HT1080 (cell line): ENCODE results near the gene MAN2C1. TPM values are rescaled to one million over a fixed set of nuclear protein-coding genes. Genes with fewer than 3 reads are reported as not detected.
A peak's percentile ranks its signal among the peaks of the same experiment; 100 is the strongest.
"Not testable (repeated sequence)": the region's sequence is repeated elsewhere in the genome, so short reads cannot be mapped to it uniquely, and the experiment has no call there.

Experiments
- DNase-seq: peaks from one replicate; pipeline ENCODE4 v3.0.0-alpha.2; 2015; ENCODE audit warnings: low read depth
- polyA plus RNA-seq, 2 experiments: library from polyadenylated mRNA; depleted of rRNA; stranded (reverse); fragments of >200 nt; gene quantifications; 2 replicates each; pipeline ENCODE4 v1.2.3, GENCODE V29; 2015
- total RNA-seq: library from RNA; depleted of rRNA; stranded (reverse); fragments of >200 nt; shearing (Covaris generic); gene quantifications from 2 replicates; pipeline ENCODE4 v1.2.3, GENCODE V29; 2014; rRNA removed

Gene MAN2C1
- total RNA-seq = 60.9 and 61.9 TPM in 2 replicates
- polyA plus RNA-seq (2015; cell fraction: cytosol; rRNA removed) = 29.8 and 32.2 TPM in 2 replicates
- polyA plus RNA-seq (2015; cell fraction: nucleus; rRNA removed) = 1,090 and 1,125 TPM in 2 replicates

DNA sequence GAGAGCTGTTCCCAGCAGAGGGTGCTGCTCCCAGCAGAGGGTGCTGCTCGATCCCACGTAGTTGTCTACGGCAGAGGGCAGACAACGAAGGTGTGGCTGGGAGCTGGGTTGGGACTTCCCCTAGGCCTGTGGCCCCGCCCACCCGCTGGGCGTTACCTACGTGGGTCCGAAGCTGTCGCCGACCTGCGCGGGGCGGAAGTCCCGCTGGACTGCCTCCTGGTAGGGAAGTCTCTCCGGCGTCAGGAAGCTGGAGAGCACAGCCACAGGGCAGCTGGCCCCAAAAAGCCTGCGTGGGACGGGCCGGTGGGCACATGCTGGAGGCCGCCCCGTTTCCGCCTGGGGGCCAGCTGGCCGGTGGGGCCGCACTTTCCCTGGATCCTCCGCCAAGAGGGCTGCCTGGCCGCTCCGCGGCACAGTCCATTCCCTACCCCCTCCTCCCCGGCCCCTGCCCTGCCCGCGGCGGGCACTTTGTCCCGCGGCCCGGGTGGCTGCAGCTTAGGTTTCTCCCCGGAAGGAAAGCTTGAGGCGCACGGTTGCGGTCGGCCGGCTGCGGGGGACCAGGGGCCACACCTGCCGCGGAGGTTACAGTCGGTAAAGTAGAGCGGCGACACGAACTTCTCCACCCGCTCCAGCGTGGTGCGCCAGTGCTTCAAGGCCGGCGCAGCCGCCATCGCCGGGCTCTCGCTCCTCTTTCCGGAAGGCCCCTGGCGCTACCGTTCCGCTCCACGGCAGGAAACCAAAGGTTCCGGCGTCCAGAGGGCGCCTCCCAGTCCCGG, at the start of gene MAN2C1:
Gene MAN2C1, minus strand, starts transcription at position 695 of the 776 bp plus-strand sequence. Its CDS starts 24 bp downstream, at position 671.
- DNase-seq = peak; percentile 97

DNA sequence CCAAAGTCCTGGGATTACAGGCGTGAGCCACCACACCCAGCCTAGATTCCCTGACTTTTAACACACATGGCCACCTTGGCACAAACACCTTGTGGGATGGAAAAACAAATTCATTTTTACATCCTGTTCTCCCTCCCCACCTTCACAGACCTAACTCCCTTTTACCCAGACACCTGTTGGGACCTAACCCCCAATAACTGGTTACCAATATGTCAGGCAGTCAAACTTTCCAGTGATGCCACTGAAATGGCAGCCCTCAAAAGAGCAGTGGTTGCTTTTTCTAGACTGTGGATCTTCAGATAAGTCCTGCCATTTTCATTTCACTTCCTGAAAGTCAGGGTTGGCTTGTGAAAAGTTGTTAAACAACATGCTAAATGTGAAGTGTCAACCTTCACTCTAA, 48.2 kb upstream of the MAN2C1 start:
- DNase-seq = no peak

DNA sequence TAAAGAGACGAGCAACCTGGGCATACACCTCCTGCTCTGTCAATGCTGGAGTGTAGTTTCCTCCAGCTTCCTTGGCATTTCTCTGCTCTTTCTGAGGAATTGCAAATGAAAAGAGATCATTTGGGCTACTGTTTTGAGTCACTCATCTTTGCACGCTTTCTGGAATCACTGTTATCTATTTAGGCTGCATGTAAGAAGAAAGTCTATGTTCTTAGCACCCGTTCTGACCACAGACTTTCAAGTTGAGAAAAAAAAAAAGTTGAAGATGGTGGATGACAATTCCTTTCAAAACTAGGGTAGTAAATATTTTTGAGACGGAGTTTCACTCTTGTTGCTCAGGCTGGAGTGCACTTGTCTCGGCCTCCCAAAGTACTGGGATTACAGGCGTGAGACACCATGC, 41.8 kb upstream of the MAN2C1 start:
- DNase-seq = no peak

GRCh38 chr15:75407083-75407482, 38.7 kb upstream of the MAN2C1 start:
- DNase-seq = no peak

DNA sequence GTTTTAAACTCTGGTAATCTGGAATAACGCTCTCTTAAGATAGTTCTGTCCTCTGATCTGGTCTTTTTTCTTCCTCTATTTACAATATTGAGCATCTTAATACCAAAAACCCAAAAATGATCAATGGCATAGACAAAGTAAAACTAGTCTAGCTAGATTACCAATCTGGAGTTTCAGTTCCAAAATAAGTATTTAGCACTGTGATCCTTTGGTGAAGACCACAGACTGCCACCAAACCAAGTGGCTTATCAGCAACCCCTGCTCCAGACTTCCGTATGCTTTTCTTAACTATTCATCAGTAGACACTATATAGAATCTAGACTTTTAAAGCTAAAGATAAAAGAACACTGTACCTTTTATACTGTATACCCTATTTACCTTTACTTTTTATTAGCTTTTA, 35.5 kb upstream of the MAN2C1 start:
- no peak for DNase-seq

DNA sequence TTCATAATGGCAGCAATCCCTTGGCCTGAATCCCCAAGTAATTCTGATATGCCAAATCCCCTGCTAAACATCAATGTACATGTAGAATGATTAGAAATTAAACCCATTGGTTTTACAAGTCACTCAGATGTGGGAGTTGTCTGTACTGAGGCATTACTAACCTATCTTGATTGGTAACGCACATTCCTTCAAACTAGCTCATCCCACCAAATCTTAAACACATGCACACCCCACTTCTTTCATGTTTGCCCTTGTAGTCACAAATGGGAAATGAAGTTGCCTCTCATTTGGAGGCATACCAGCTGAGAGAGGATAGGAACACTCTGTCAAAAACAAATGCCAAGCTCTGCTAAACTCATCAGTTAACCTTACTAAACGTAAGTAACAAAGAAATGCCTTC, 29.1 kb upstream of the MAN2C1 start:
- no peak for DNase-seq

DNA sequence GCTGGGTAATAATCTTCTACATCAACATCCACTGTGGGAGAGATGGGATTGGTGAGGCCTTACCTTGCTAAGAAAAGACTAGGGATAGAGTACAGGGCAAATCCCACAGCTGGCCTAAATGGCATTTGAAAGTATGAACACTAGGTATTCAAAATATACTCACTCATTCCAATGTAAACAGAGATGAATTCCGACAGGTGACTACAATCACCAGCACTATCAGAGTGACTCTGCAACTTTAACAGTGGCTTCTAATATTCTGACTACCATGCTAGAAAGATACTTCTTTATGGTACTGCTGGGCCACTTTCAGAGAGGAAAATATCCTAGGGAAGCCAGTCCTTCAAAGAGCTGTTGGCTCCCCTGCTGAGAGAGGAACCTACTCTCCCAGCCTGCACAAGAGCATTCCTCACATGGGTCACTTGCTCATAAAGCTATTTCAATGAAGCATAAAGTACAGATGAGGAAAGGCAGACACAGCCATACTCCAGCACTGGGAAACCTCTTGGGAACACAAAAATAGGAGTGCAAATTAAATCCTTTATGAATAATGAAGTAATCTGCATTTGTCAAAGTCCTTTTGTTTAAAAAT, 21.5 kb upstream of the MAN2C1 start:
- DNase-seq = no peak

- not testable (repeated sequence) for DNase-seq
Observed at GRCh38 chr15:75383986-75384385, 15.6 kb upstream of the MAN2C1 start.

DNA sequence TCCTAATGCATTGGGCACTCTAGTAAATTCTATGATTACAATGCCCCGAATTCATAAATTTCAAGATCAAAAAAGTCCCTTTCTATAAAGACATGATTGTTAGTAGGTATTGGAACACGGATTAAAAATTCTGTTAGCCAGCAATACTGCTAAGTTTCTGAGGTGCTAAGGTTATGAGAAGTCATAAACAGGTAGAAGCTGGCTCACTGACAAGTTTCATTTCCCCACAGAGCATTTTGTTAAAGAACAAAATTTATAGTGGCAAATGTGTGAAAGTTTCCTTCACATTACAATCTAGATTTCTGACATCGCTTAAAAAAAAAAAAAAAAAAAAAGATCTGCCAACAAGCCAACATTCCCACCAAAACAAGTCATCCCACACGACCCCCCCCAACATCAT, 12.4 kb upstream of the MAN2C1 start:
- DNase-seq = no peak

- DNase-seq = no peak
Observed at GRCh38 chr15:75371901-75372688, 3.7 kb upstream of the MAN2C1 start.

- no peak for DNase-seq
Observed at GRCh38 chr15:75371486-75371885, 3.1 kb upstream of the MAN2C1 start.

DNA sequence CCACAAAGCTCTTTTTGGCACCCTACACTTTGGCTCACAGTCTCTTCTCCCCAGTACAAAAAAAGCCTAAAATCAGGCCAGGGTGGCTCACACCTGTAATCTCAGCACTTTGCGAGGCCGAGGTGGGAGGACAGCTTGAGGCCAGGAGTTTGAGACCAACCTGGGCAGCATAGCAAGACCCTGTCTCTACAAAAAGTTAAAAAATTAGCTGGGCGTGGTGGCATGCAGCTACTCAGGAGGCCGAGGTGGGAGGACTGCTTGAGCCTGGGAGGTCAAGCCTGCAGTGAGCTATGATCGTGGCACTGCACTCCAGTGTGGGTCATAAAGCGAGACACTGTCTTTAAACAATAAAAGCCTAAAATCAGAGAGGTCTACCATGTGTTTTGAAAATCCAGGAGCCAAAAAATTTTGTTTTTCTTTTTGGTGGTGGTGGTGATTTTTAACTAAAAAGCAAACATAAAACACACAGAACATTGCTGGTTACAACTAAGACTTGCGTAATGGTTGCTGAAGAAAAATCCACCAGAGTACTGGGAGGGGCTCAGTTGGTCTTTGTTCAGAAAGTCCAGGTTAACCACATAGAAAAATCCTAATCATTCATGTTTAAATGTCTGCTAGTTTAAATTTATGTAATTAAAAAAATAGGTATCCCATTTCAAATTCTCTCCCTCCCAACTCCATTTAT, 1.6 kb upstream of the MAN2C1 start:
- DNase-seq = no peak

GRCh38 chr15:75368689-75369239, 357 bp upstream of the MAN2C1 start:
- no peak for DNase-seq

GRCh38 chr15:75367406-75367912, 948 bp downstream of the MAN2C1 start:
- DNase-seq = no peak

- DNase-seq = no peak
Observed at GRCh38 chr15:75367006-75367405, 1.4 kb downstream of the MAN2C1 start.

GRCh38 chr15:75366163-75366562, 2.2 kb downstream of the MAN2C1 start:
- no peak for DNase-seq

GRCh38 chr15:75364881-75365280, 3.5 kb downstream of the MAN2C1 start:
- DNase-seq = no peak

GRCh38 chr15:75363786-75364185, 4.6 kb downstream of the MAN2C1 start:
- DNase-seq = no peak

DNA sequence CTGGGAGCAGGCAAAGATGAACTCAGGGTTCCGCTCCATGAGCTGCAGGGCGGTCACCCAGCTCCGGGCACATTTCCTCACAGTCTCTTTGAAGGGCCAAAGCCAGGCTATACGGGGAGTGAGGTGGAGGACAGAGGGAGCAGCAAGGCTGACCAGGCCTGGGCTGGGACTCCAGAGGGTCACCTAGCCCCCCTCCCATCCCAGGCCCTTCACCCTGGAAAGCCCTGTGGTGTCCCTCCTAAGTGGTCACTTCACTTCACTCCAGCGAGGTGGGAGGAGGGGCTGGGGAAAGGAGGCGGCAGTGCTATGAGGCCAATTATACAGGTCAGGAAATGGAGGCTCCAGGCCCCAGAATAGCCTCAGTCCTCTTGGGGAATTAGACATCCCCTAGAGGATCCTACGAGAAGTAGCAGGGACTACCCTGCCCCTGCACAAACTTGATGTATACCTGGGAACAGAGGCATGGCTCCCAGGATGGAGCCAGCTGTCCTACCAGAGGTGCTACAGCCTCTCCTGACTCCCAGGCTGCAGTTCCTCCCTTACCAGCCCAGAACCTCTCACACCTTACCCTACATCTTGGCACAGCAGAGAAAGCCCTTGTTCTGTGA, 5.7 kb downstream of the MAN2C1 start:
- DNase-seq = no peak

GRCh38 chr15:75361989-75362641, 6.3 kb downstream of the MAN2C1 start:
- DNase-seq = no peak
